ENCODE data around the gene ESPN. TPM values are rescaled to one million over a fixed set of nuclear protein-coding genes. Genes with fewer than 3 reads are reported as not detected.
A peak's percentile ranks its signal among the peaks of the same experiment; 100 is the strongest.

Gene ESPN
- total RNA-seq, 6 donors from 2014 or later = 2.1 to 27.2 (median 4.8) TPM

- H3K4me3 ChIP-seq = no peak overlapping the region
- TF ChIP-seq POLR2AphosphoS5 (IDR thresholded peaks at IDR 0.05) (no peak), POLR2A (IDR thresholded peaks at IDR 0.05) (no peak), CTCF (IDR thresholded peaks at IDR 0.05) (no peak), EP300 (IDR thresholded peaks at IDR 0.05) (no peak)
- no peak for DNase-seq
- H3K27ac ChIP-seq = no peak overlapping the region
- H3K36me3 ChIP-seq = peaks cover 0 to 41% (median 4%) of the 10 kb centered on the region in 4 donors
- ATAC-seq (ENCODE audit: low FRiP score in 2 of 2) = no peak
- WGBS, 2 donors = 96 to 100% methylated on average over 1 to 5 of the region's 5 CpGs
- H3K9me3 ChIP-seq = no peaks in the 10 kb centered on the region
- H3K4me1 ChIP-seq = peaks cover 0 to 16% (median 3%) of the 10 kb centered on the region in 4 donors
- H3K27me3 ChIP-seq = peaks cover 0 to 6% (median 2%) of the 10 kb centered on the region in 4 donors
These were observed 42.2 kb downstream of the ESPN start for GRCh38 chr1:6466751-6467150.

- Histone ChIP-seq H3K36me3 (peaks cover 0 to 39% (median 4%) of the 10 kb centered on the region in 4 donors), H3K27ac (no peak overlapping the region), H3K27me3 (peaks cover 0 to 6% (median 2%) of the 10 kb centered on the region in 4 donors), H3K9me3 (no peaks in the 10 kb centered on the region), H3K4me1 (peaks cover 0 to 16% (median 3%) of the 10 kb centered on the region in 4 donors), H3K4me3 (no peak overlapping the region)
- 81 to 96% methylated on average over 3 to 12 of the region's 12 CpGs for WGBS, 2 donors
- DNase-seq (peak in 1 of 2 donors; percentile 75), ATAC-seq (ENCODE audit: low FRiP score in 2 of 2) (no peak)
- TF ChIP-seq POLR2A (IDR thresholded peaks at IDR 0.05) (no peak), EP300 (IDR thresholded peaks at IDR 0.05) (no peak)
These were observed 42.6 kb downstream of the ESPN start for GRCh38 chr1:6467224-6467623.

- no peak overlapping the region for H3K27ac ChIP-seq
- no peak overlapping the region for H3K4me3 ChIP-seq
- 90 to 95% methylated on average over 12 to 30 of the region's 30 CpGs for WGBS, 2 donors
- H3K36me3 ChIP-seq = peaks cover 0 to 46% (median 7%) of the 10 kb centered on the region in 4 donors
- TF ChIP-seq CTCF (IDR thresholded peaks at IDR 0.05) (no peak), EP300 (IDR thresholded peaks at IDR 0.05) (no peak), POLR2A (IDR thresholded peaks at IDR 0.05) (no peak), POLR2AphosphoS5 (IDR thresholded peaks at IDR 0.05) (no peak)
- no peak for ATAC-seq (ENCODE audit: low FRiP score in 2 of 2)
- H3K4me1 ChIP-seq = peaks cover 0 to 16% (median 5%) of the 10 kb centered on the region in 4 donors
- DNase-seq = peak in 1 of 2 donors; percentile 68
- H3K9me3 ChIP-seq = no peaks in the 10 kb centered on the region
- H3K27me3 ChIP-seq = peaks cover 0 to 6% (median 2%) of the 10 kb centered on the region in 4 donors
These were observed 43.4 kb downstream of the ESPN start for GRCh38 chr1:6467744-6468688.

- DNase-seq = no peak
- WGBS, 2 donors = 90 to 91% methylated on average over 7 to 8 of the region's 13 CpGs
- ATAC-seq (ENCODE audit: low FRiP score in 2 of 2) = no peak
These were observed 44.3 kb downstream of the ESPN start for GRCh38 chr1:6468729-6469461.

More at GRCh38 chr1:6468729-6469461, 44.3 kb downstream of the ESPN start:
- Histone ChIP-seq H3K4me1 (peaks cover 0 to 16% (median 5%) of the 10 kb centered on the region in 4 donors), H3K9me3 (no peaks in the 10 kb centered on the region), H3K27ac (no peak overlapping the region), H3K4me3 (no peak overlapping the region), H3K36me3 (peaks cover 0 to 46% (median 8%) of the 10 kb centered on the region in 4 donors), H3K27me3 (peaks cover 0 to 6% (median 2%) of the 10 kb centered on the region in 4 donors)
- TF ChIP-seq EP300 (IDR thresholded peaks at IDR 0.05) (no peak), CTCF (IDR thresholded peaks at IDR 0.05) (no peak), POLR2A (IDR thresholded peaks at IDR 0.05) (no peak), POLR2AphosphoS5 (IDR thresholded peaks at IDR 0.05) (no peak)

Data from upper lobe of left lung (tissue), 6 donors.